Neural progenitor cell (in vitro differentiated cells): ENCODE data around the gene NDEL1.

ENCODE experiments used
- CTCF ChIP-seq: fragments of 200-600 bp; sonication (generic); IDR thresholded peaks from 2 replicates; pipeline ENCODE4 v1.5.1; 2017; ENCODE audit warnings: antibody characterized with exemption, mild to moderate bottlenecking
- EZH2 ChIP-seq: fragments of 200-600 bp; sonication (generic); IDR thresholded peaks from 2 replicates; pipeline ENCODE4 v1.6.1; 2017; ENCODE audit warnings: antibody characterized with exemption, mild to moderate bottlenecking, moderate library complexity

GRCh38 chr17:8406174-8406573, 29.5 kb upstream of the NDEL1 start:
- TF ChIP-seq CTCF = no peak
- TF ChIP-seq EZH2 = no peak
